Psoas muscle (tissue), 8 donors: ENCODE measurements around the gene CISD3. TPM values are rescaled to one million over a fixed set of nuclear protein-coding genes. Genes with fewer than 3 reads are reported as not detected.

Experiments
- ATAC-seq, 4 donors: fragments of 200-7000 bp; cut with Tn5 transposase; one replicate each; pipeline ENCODE4 v1.9.1; 2020; ENCODE audit warnings: moderate library complexity in 3 of 4, mild to moderate bottlenecking in 2 of 4
- DNase-seq, 2 donors: peaks; one replicate each; pipeline ENCODE4 v3.0.0-alpha.2; 2020
- H3K27ac ChIP-seq: fragments of 200-600 bp; one replicate; pipeline ENCODE4 v1.8.0; 2022
- H3K27me3 ChIP-seq, 3 donors: fragments of 200-600 bp in 1 of 3; one replicate each; pipeline versions ENCODE4 v1.6.1 to v1.8.0; 2013 to 2022; ENCODE audit warnings: low read length in 2 of 3, mild to moderate bottlenecking in 2 of 3, moderate library complexity in 1 of 3; ENCODE audit not compliant: insufficient read depth in 3 of 3
- H3K36me3 ChIP-seq, 2 donors: fragments of 200-600 bp in 1 of 2; one replicate each; pipeline versions ENCODE4 v1.6.1 to v1.8.0; 2013 to 2022; ENCODE audit warnings: low read depth in 1 of 2, mild to moderate bottlenecking in 1 of 2, moderate library complexity in 1 of 2; ENCODE audit not compliant: insufficient read depth in 1 of 2
- H3K4me1 ChIP-seq: fragments of 200-600 bp; one replicate; pipeline ENCODE4 v1.8.0; 2022
- H3K4me3 ChIP-seq: fragments of 200-600 bp; one replicate; pipeline ENCODE4 v1.8.0; 2022; ENCODE audit warnings: mild to moderate bottlenecking
- H3K9me3 ChIP-seq: fragments of 200-600 bp; one replicate; pipeline ENCODE4 v1.8.0; 2022
- CTCF ChIP-seq: fragments of 200-600 bp; IDR thresholded peaks from one replicate; pipeline ENCODE4 v1.8.0; 2022; ENCODE audit warnings: antibody characterized with exemption
- whole genome bisulfite sequencing, 3 donors: extraction: QIAGEN DNeasy Blood & Tissue Kit; methylation state at CpG; one replicate each; pipeline versions ENCODE4 v1.1.6 to v1.1.7; 2013; 5-methylcytosine and 5-hydroxymethylcytosine counted together
- intact Hi-C, 2 donors: fragments of 100-400 bp; cut with DNase I; formaldehyde crosslinking; loops; one replicate each; pipeline versions ENCODE4 v1.11.0 to v1.14.2; 2022
- polyA plus RNA-seq, 3 donors: library from polyadenylated mRNA; stranded (reverse); fragments of 200-250 nt; gene quantifications; one replicate each; pipeline ENCODE4 v1.2.3, GENCODE V29; 2013
- total RNA-seq, 4 donors: library from RNA; stranded (reverse); fragmentation: NEBNext Ultra II Directional in 2 of 4; extraction: Animal tissue kit (Norgen Biotek cat#: 25700) in 2 of 4; gene quantifications; one replicate each; pipeline versions ENCODE4 v1.2.1 to v1.2.4, GENCODE V29; 2021 to 2023
- donor health status: healthy with polysubstance abuse.
- donor health status: DM: no; HTN: no; CAD: no; lungs with moderate emphysema.
- donor health status: Bipolar disorder and iron deficiency.
- donor health status: healthy.
- donor health status: DM: yes; HTN: yes; CAD: no.
- donor health status: DM: no; HTN: no; CAD: no.
- donor health status: DM: no; HTN: no; CAD: no.
- donor health status: DM: yes; HTN: yes; CAD: no.

Gene CISD3
- total and polyA plus RNA-seq, 7 donors, result 29.9 to 83.6 (median 41.5) TPM

- no peak for TF ChIP-seq CTCF
- intact Hi-C loops, result loop anchor here in 1 of 2 donors (5.0 to 10.0 kb wide), 2 partner anchors 73 to 400 kb away; partner anchors contain the start of genes CWC25 and PLXDC1
- H3K9me3 ChIP-seq, result no peaks in the 10 kb centered on the region
- WGBS, 3 donors, result 0 to 1% (median 1%) methylated on average over 44 of the region's 44 CpGs
- ATAC-seq (peak; percentile 38 to 57 (median 48)), DNase-seq (peak; percentile 75 to 88)
- peaks cover 3 to 33% of the 10 kb centered on the region in 2 donors for H3K36me3 ChIP-seq
- peaks cover 32% of the 10 kb centered on the region for H3K4me1 ChIP-seq
- H3K27me3 ChIP-seq, result peaks cover 0 to 46% (median 8%) of the 10 kb centered on the region in 3 donors
- peak overlapping the region; percentile 92 for H3K27ac ChIP-seq
- peak overlapping the region; percentile 79 for H3K4me3 ChIP-seq
Observed at GRCh38 chr17:38751808-38752307, 21.7 kb downstream of the CISD3 start.

GRCh38 chr17:38752308-38753070, 22.3 kb downstream of the CISD3 start, which contains the start of gene PSMB3:
Gene PSMB3 (plus strand): TSS chr17:38752741. CDS start chr17:38752827, 86 bp downstream.
- intact Hi-C loops, result loop anchor here in 1 of 2 donors (5.0 to 10.0 kb wide), 2 partner anchors 72 to 400 kb away; partner anchors contain the start of genes CWC25 and PLXDC1
- Histone ChIP-seq H3K36me3 (peaks cover 3 to 39% of the 10 kb centered on the region in 2 donors), H3K27ac (peak within 1 kb of the TSS; percentile 92), H3K4me3 (peak within 1 kb of the TSS; percentile 79), H3K9me3 (no peaks in the 10 kb centered on the region), H3K27me3 (peaks cover 0 to 40% (median 7%) of the 10 kb centered on the region in 3 donors), H3K4me1 (peaks cover 32% of the 10 kb centered on the region)
- ATAC-seq (peak; percentile 90 to 94 (median 92)), DNase-seq (peak; percentile 96 to 98)
- no peak for TF ChIP-seq CTCF
- 0 to 1% (median 0%) methylated on average over 44 of the region's 44 CpGs for WGBS, 3 donors

GRCh38 chr17:38753071-38753506, 22.9 kb downstream of the CISD3 start:
- Histone ChIP-seq H3K4me3 (peak overlapping the region; percentile 79), H3K9me3 (no peaks in the 10 kb centered on the region), H3K4me1 (peaks cover 32% of the 10 kb centered on the region), H3K36me3 (peaks cover 3 to 45% of the 10 kb centered on the region in 2 donors), H3K27me3 (peaks cover 0 to 35% (median 5%) of the 10 kb centered on the region in 3 donors), H3K27ac (peak overlapping the region; percentile 92)
- intact Hi-C loops, result loop anchor here in 1 of 2 donors (5.0 to 10.0 kb wide), 2 partner anchors 72 to 399 kb away; partner anchors contain the start of genes CWC25 and PLXDC1
- WGBS, 3 donors, result 5 to 9% (median 6%) methylated on average over 22 of the region's 22 CpGs
- ATAC-seq, result no peak
- DNase-seq, result no peak
- TF ChIP-seq CTCF, result no peak

- H3K4me3 ChIP-seq, result no peak overlapping the region
- H3K9me3 ChIP-seq, result no peaks in the 10 kb centered on the region
- no peak overlapping the region for H3K27ac ChIP-seq
- no peaks in the 10 kb centered on the region for H3K27me3 ChIP-seq
- WGBS, 3 donors, result 83 to 87% (median 84%) methylated on average over 4 of the region's 4 CpGs
- intact Hi-C loops, result no loop called here
- peak in 2 of 4 donors; percentile 28 to 32 for ATAC-seq
- H3K4me1 ChIP-seq, result no peaks in the 10 kb centered on the region
- no peak for DNase-seq
- H3K36me3 ChIP-seq, result peaks cover 16 to 99% of the 10 kb centered on the region in 2 donors
- TF ChIP-seq CTCF, result no peak
Observed at GRCh38 chr17:38761612-38762011, 31.5 kb downstream of the CISD3 start.
